ENCODE results near the gene HACD3. TPM values are rescaled to one million over a fixed set of nuclear protein-coding genes. Genes with fewer than 3 reads are reported as not detected.

Gene HACD3
- total RNA-seq (ENCODE audit: low replicate concordance): 83.1 and 83.8 TPM in 2 replicates

GRCh38 chr15:65530318-65531111 is at the start of gene HACD3:
TSS of gene HACD3 (plus strand) at chr15:65530463. CDS start at chr15:65530632, 169 bp downstream.

GRCh38 chr15:65516997-65517865 is 13.0 kb upstream of the HACD3 start, which contains the start of gene DPP8:
TSS of gene DPP8 (minus strand) at chr15:65517689. CDS start at chr15:65512553, 5,136 bp downstream.

GRCh38 chr15:65610871-65611718 is 80.8 kb downstream of the HACD3 start, which contains the start of gene INTS14:
TSS of gene INTS14 (minus strand) at chr15:65611131. CDS start at chr15:65607380, 3,751 bp downstream.

GRCh38 chr15:65621638-65622037 is 91.4 kb downstream of the HACD3 start, which contains the start of gene SLC24A1:
TSS of gene SLC24A1 (plus strand) at chr15:65621938. CDS start at chr15:65624081, 2,143 bp downstream.

Other genes starting within 250 kb of the HACD3 start
- gene PARP16, start 243.6 kb upstream of the HACD3 start, total RNA-seq (ENCODE audit: low replicate concordance): 1.5 and 1.7 TPM in 2 replicates
- not detected in 2 replicates for gene RNU5A-1, start 234.4 kb upstream of the HACD3 start, total RNA-seq (ENCODE audit: low replicate concordance)
- not detected in 2 replicates for gene RNU5B-1, start 225.8 kb upstream of the HACD3 start, total RNA-seq (ENCODE audit: low replicate concordance)
- gene IGDCC3, start 152.5 kb upstream of the HACD3 start, total RNA-seq (ENCODE audit: low replicate concordance): not detected in 2 replicates
- 0.68 and 4.8 TPM in 2 replicates for gene IGDCC4, start 107.5 kb upstream of the HACD3 start, total RNA-seq (ENCODE audit: low replicate concordance)
- 28.3 and 38.3 TPM in 2 replicates for gene DPP8, start 12.8 kb upstream of the HACD3 start, total RNA-seq (ENCODE audit: low replicate concordance)
- gene INTS14, start 80.7 kb downstream of the HACD3 start, total RNA-seq (ENCODE audit: low replicate concordance): 23.3 and 23.4 TPM in 2 replicates
- gene SLC24A1, start 91.5 kb downstream of the HACD3 start, total RNA-seq (ENCODE audit: low replicate concordance): 1.8 and 5.1 TPM in 2 replicates